Measurements from ENCODE around the gene ITIH6.
"Not testable (repeated sequence)": the region's sequence is repeated elsewhere in the genome, so short reads cannot be mapped to it uniquely, and the experiment has no call there.

The ITIH6 gene, protein sequence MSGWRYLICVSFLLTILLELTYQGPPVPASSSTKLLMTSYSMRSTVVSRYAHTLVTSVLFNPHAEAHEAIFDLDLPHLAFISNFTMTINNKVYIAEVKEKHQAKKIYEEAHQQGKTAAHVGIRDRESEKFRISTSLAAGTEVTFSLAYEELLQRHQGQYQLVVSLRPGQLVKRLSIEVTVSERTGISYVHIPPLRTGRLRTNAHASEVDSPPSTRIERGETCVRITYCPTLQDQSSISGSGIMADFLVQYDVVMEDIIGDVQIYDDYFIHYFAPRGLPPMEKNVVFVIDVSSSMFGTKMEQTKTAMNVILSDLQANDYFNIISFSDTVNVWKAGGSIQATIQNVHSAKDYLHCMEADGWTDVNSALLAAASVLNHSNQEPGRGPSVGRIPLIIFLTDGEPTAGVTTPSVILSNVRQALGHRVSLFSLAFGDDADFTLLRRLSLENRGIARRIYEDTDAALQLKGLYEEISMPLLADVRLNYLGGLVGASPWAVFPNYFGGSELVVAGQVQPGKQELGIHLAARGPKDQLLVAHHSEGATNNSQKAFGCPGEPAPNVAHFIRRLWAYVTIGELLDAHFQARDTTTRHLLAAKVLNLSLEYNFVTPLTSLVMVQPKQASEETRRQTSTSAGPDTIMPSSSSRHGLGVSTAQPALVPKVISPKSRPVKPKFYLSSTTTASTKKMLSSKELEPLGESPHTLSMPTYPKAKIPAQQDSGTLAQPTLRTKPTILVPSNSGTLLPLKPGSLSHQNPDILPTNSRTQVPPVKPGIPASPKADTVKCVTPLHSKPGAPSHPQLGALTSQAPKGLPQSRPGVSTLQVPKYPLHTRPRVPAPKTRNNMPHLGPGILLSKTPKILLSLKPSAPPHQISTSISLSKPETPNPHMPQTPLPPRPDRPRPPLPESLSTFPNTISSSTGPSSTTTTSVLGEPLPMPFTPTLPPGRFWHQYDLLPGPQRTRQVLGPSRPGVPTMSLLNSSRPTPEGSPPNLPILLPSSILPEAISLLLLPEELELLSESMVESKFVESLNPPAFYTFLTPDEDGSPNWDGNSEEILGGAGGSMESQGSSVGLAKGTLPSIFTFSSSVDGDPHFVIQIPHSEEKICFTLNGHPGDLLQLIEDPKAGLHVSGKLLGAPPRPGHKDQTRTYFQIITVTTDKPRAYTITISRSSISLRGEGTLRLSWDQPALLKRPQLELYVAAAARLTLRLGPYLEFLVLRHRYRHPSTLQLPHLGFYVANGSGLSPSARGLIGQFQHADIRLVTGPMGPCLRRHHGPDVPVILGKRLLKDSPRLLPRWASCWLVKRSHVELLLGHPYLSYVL

DNA sequence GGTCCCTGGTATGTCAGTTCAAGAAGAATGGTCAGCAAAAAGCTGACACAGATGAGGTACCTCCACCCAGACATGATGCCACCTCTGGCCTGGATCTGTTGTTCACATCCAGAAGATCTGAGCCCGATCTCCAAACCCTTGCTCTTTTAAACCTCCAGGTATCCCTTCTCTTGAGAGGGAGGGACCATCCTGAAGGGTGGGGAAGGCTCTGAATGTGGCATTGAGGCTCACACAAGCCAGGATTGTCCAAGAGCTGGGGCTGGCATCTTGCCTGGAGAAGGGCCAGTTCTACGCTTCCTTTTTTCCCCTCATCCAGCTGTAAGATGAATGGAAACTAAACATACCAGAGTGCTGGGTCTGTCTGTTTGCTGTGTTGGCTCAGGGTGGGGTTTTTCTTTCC lies at the start of gene ITIH6:
ITIH6 (minus strand) TSS at position 119 of the 400 bp plus-strand sequence; CDS start at position 74, 45 bp downstream.
- no peaks in the 10 kb centered on the region for H3K36me3 ChIP-seq (ENCODE audit: insufficient read depth, low read depth, low read length)
- H3K27me3 ChIP-seq (ENCODE audit: insufficient read depth, low read length), result no peaks in the 10 kb centered on the region
- H3K9me3 ChIP-seq (ENCODE audit: insufficient read depth, low read depth, low read length), result no peaks in the 10 kb centered on the region

GRCh38 chrX:54847700-54848099 lies 49.6 kb upstream of the ITIH6 start:
- not testable (repeated sequence) for H3K27me3 ChIP-seq (ENCODE audit: insufficient read depth, low read length)

More for the DNA sequence above, at the start of gene ITIH6:
- no peaks in the 10 kb centered on the region for H3K4me1 ChIP-seq (ENCODE audit: insufficient read depth, low read length)
- no peak within 1 kb of the TSS for H3K9ac ChIP-seq (ENCODE audit: low read depth, low read length)
- H3K27ac ChIP-seq (ENCODE audit: low read length), result no peak within 1 kb of the TSS
- H3K4me3 ChIP-seq (ENCODE audit: low read length), result no peak within 1 kb of the TSS

GRCh38 chrX:54843050-54843449 lies 45.0 kb upstream of the ITIH6 start:
- Histone ChIP-seq H3K27ac (ENCODE audit: low read length) (no peak overlapping the region), H3K9ac (ENCODE audit: low read depth, low read length) (no peak overlapping the region), H3K9me3 (ENCODE audit: insufficient read depth, low read depth, low read length) (no peaks in the 10 kb centered on the region), H3K36me3 (ENCODE audit: insufficient read depth, low read depth, low read length) (no peaks in the 10 kb centered on the region), H3K4me3 (ENCODE audit: low read length) (no peak overlapping the region), H3K4me1 (ENCODE audit: insufficient read depth, low read length) (peaks cover 4% of the 10 kb centered on the region; the same call in 1 of the 2 replicates), H3K27me3 (ENCODE audit: insufficient read depth, low read length) (no peaks in the 10 kb centered on the region)

More at GRCh38 chrX:54847700-54848099, 49.6 kb upstream of the ITIH6 start:
- not testable (repeated sequence) for H3K9me3 ChIP-seq (ENCODE audit: insufficient read depth, low read depth, low read length); H3K27ac ChIP-seq (ENCODE audit: low read length); H3K9ac ChIP-seq (ENCODE audit: low read depth, low read length); H3K36me3 ChIP-seq (ENCODE audit: insufficient read depth, low read depth, low read length); H3K4me1 ChIP-seq (ENCODE audit: insufficient read depth, low read length); H3K4me3 ChIP-seq (ENCODE audit: low read length)

DNA sequence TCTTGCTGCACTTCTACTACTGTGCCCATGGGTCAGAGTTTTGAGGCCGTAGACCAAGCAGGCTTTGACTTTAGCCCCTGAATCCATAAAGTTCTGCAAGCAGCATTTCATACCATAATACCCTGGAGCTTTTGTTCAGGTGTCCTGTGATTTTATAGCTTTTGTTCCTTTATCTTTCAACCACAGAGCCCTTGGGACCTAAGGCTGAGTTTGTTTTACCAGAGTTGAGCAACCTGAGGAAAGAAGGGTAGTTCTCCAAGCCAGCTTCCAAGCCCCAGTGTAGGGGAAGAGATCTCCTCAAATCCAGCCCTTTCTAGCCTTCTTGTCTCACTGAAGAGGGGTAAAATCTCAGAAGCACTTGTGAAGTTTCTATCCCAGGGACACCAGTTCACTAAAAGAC lies 44.6 kb upstream of the ITIH6 start:
- Histone ChIP-seq H3K27me3 (ENCODE audit: insufficient read depth, low read length) (no peaks in the 10 kb centered on the region), H3K4me1 (ENCODE audit: insufficient read depth, low read length) (peaks cover 4% of the 10 kb centered on the region; the same call in 1 of the 2 replicates), H3K9me3 (ENCODE audit: insufficient read depth, low read depth, low read length) (no peaks in the 10 kb centered on the region), H3K27ac (ENCODE audit: low read length) (no peak overlapping the region), H3K4me3 (ENCODE audit: low read length) (no peak overlapping the region), H3K9ac (ENCODE audit: low read depth, low read length) (no peak overlapping the region), H3K36me3 (ENCODE audit: insufficient read depth, low read depth, low read length) (no peaks in the 10 kb centered on the region)

GRCh38 chrX:54841184-54841874 lies 43.3 kb upstream of the ITIH6 start:
- peak overlapping the region; percentile 63; the same call in 1 of the 2 replicates for H3K9ac ChIP-seq (ENCODE audit: low read depth, low read length)
- H3K4me3 ChIP-seq (ENCODE audit: low read length); H3K9me3 ChIP-seq (ENCODE audit: insufficient read depth, low read depth, low read length); H3K36me3 ChIP-seq (ENCODE audit: insufficient read depth, low read depth, low read length); H3K27me3 ChIP-seq (ENCODE audit: insufficient read depth, low read length); H3K27ac ChIP-seq (ENCODE audit: low read length); H3K4me1 ChIP-seq (ENCODE audit: insufficient read depth, low read length): not testable (repeated sequence)

DNA sequence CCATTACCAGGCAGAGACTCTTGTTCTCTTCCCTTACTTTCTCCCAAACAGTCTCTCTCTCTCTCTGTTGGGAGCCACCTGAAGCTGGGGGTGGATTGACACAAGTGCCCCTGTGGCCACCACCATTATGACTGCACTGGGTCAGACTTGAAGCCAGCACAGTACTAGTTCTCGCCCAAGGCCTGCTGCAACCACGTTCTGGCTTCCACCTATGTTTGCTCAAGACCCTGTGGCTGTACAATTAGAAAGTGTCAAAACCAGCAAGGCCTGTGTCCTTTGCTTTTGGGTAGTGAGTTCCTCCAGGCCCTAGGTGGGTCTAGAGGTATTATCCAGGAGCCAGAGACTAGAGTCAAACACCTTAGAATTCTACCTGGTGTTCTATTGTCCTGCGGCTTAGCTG lies 40.5 kb upstream of the ITIH6 start:
- Histone ChIP-seq H3K27ac (ENCODE audit: low read length) (no peak overlapping the region), H3K9me3 (ENCODE audit: insufficient read depth, low read depth, low read length) (no peaks in the 10 kb centered on the region), H3K27me3 (ENCODE audit: insufficient read depth, low read length) (no peaks in the 10 kb centered on the region), H3K4me1 (ENCODE audit: insufficient read depth, low read length) (peaks cover 4% of the 10 kb centered on the region; the same call in 1 of the 2 replicates), H3K36me3 (ENCODE audit: insufficient read depth, low read depth, low read length) (no peaks in the 10 kb centered on the region), H3K9ac (ENCODE audit: low read depth, low read length) (no peak overlapping the region), H3K4me3 (ENCODE audit: low read length) (no peak overlapping the region)

GRCh38 chrX:54826598-54826997 lies 28.5 kb upstream of the ITIH6 start:
- no peak overlapping the region for H3K4me3 ChIP-seq (ENCODE audit: low read length)
- no peaks in the 10 kb centered on the region for H3K4me1 ChIP-seq (ENCODE audit: insufficient read depth, low read length)
- no peaks in the 10 kb centered on the region for H3K27me3 ChIP-seq (ENCODE audit: insufficient read depth, low read length)
- H3K9ac ChIP-seq (ENCODE audit: low read depth, low read length), result no peak overlapping the region
- H3K36me3 ChIP-seq (ENCODE audit: insufficient read depth, low read depth, low read length), result no peaks in the 10 kb centered on the region
- no peak overlapping the region for H3K27ac ChIP-seq (ENCODE audit: low read length)
- no peaks in the 10 kb centered on the region for H3K9me3 ChIP-seq (ENCODE audit: insufficient read depth, low read depth, low read length)

DNA sequence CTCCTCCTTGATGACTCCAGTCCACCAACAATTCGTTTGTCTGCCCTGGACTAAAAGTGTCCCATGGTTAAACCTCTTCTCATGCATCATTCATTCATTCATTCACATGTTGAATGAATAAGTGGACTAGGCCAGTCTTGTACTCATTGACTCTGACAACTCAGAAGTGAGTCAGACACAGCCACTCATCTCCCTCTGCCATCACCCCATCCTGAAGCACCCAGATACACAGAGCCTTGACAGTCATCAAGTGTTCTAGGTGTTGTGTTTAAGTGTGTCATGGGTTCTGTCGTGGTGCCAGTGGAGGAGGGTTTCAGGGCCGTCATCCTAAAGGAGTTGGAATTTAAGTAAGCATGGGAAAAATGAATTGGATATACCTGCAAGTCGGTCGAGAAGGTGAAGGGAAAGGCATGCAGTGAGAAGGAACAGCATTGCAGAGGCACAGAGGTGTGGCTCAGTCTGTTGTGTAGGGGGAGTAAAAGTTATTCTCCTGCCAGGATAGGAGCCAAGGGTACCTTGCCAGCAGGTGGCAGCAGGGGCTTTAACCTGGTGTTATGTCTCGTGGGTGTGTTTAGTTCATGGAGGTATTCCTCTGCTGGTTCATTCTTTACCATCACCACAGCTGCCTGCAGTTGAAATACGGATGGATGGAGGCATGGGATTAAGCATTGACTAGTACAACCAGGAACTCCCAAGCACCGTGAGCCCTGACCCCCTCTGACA lies 27.8 kb upstream of the ITIH6 start:
- Histone ChIP-seq H3K4me1 (ENCODE audit: insufficient read depth, low read length) (no peaks in the 10 kb centered on the region), H3K27ac (ENCODE audit: low read length) (no peak overlapping the region), H3K36me3 (ENCODE audit: insufficient read depth, low read depth, low read length) (no peaks in the 10 kb centered on the region), H3K4me3 (ENCODE audit: low read length) (no peak overlapping the region), H3K9ac (ENCODE audit: low read depth, low read length) (no peak overlapping the region), H3K9me3 (ENCODE audit: insufficient read depth, low read depth, low read length) (no peaks in the 10 kb centered on the region), H3K27me3 (ENCODE audit: insufficient read depth, low read length) (no peaks in the 10 kb centered on the region)

DNA sequence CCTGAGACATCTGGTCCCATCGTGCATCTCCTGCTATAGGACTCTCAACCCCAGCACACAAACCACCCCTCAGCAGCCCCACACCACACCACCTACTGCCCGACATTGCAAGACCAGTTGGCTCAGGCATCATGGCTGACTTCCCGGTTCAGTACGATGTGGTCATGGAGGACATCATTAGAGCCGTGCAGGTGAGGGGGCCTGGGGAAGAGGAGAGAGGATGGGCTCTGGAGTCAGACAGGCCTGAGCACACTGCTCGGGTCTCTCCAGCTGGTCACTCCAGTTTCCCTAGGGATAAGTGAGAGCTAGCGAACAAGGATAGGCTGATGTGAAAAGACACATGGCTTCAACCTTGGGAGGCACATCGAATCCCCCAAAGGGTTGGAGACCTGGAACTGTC lies 26.7 kb upstream of the ITIH6 start:
- H3K4me1 ChIP-seq (ENCODE audit: insufficient read depth, low read length), result no peaks in the 10 kb centered on the region
- H3K9ac ChIP-seq (ENCODE audit: low read depth, low read length), result no peak overlapping the region
- H3K36me3 ChIP-seq (ENCODE audit: insufficient read depth, low read depth, low read length), result no peaks in the 10 kb centered on the region
- no peak overlapping the region for H3K27ac ChIP-seq (ENCODE audit: low read length)
- H3K27me3 ChIP-seq (ENCODE audit: insufficient read depth, low read length), result no peaks in the 10 kb centered on the region
- H3K4me3 ChIP-seq (ENCODE audit: low read length), result no peak overlapping the region
- no peaks in the 10 kb centered on the region for H3K9me3 ChIP-seq (ENCODE audit: insufficient read depth, low read depth, low read length)

DNA sequence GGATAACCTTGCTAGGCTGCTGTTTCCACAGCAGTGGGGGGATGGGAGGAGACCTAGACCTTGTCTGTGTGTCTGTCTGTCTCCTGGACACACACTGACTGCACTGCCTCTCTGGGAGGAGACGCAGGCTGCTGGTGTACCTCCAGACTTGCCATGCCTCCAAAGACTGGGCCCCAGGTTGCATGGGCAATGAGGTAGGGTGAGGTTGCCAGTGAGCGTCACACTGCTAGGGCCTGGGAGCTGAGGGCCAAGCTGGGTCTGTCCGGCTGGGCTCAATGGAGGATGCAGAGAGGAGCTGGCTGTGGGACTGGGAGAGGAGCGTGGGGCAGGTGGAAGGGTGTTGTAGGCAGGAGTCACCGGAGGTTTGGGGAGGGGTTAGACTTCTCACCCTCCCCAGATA lies 26.1 kb upstream of the ITIH6 start:
- Histone ChIP-seq H3K4me1 (ENCODE audit: insufficient read depth, low read length) (no peaks in the 10 kb centered on the region), H3K27ac (ENCODE audit: low read length) (no peak overlapping the region), H3K9ac (ENCODE audit: low read depth, low read length) (no peak overlapping the region), H3K36me3 (ENCODE audit: insufficient read depth, low read depth, low read length) (no peaks in the 10 kb centered on the region), H3K27me3 (ENCODE audit: insufficient read depth, low read length) (no peaks in the 10 kb centered on the region), H3K4me3 (ENCODE audit: low read length) (no peak overlapping the region), H3K9me3 (ENCODE audit: insufficient read depth, low read depth, low read length) (no peaks in the 10 kb centered on the region)

All from iPS-20b (cell line).